Stomach (tissue), 9 donors: ENCODE measurements around the gene PEAK1. TPM values are rescaled to one million over a fixed set of nuclear protein-coding genes. Genes with fewer than 3 reads are reported as not detected.

Source experiments
- DNase-seq, 2 donors: peaks; one replicate each; pipeline versions ENCODE4 v3.0.0 to v3.0.0-alpha.2; 2013 to 2019
- H3K27ac ChIP-seq, 5 donors: fragments of 200-600 bp in 4 of 5; sonication (generic) in 4 of 5; one replicate each; pipeline ENCODE4 v1.5.1; 2013 to 2019; ENCODE audit warnings: mild to moderate bottlenecking in 1 of 5, moderate library complexity in 1 of 5
- H3K27me3 ChIP-seq, 3 donors: fragments of 200-600 bp; sonication (generic); one replicate each; pipeline ENCODE4 v1.5.1; 2017 to 2019; ENCODE audit warnings: mixed run types in 1 of 3
- H3K36me3 ChIP-seq, 4 donors: fragments of 200-600 bp; sonication (generic); 1 replicate in 3 of 4; 2 replicates in 1 of 4; pipeline ENCODE4 v1.5.1; 2016 to 2019
- H3K4me1 ChIP-seq, 4 donors: fragments of 200-600 bp; sonication (generic); one replicate each; pipeline ENCODE4 v1.5.1; 2016 to 2019
- H3K4me3 ChIP-seq, 4 donors: fragments of 200-600 bp; sonication (generic) in 3 of 4; one replicate each; pipeline ENCODE4 v1.5.1; 2016 to 2019; ENCODE audit warnings: mild to moderate bottlenecking in 1 of 4
- H3K9me3 ChIP-seq, 4 donors: fragments of 200-600 bp; sonication (generic); one replicate each; pipeline ENCODE4 v1.5.1; 2016 to 2019
- CTCF ChIP-seq, 7 experiments: fragments of 450-650 bp in 4 of 7; fragments of 200-600 bp in 3 of 7; sonication (generic) in 3 of 7; IDR thresholded peaks; one replicate each; pipeline ENCODE4 v1.5.1; 2016 to 2019; ENCODE audit warnings: antibody characterized with exemption in 7 of 7, control low read depth in 2 of 7, mild to moderate bottlenecking in 1 of 7
- EP300 ChIP-seq: sonication (generic); formaldehyde crosslinking; IDR thresholded peaks from one replicate; pipeline ENCODE4 v1.6.1; 2017; ENCODE audit warnings: antibody characterized with exemption
- POLR2A ChIP-seq, 4 donors: fragments of 450-650 bp; IDR thresholded peaks; one replicate each; pipeline ENCODE4 v1.6.1; 2016; ENCODE audit warnings: antibody characterized with exemption in 4 of 4, control low read depth in 2 of 4, mild to moderate bottlenecking in 1 of 4, moderate library complexity in 1 of 4
- POLR2AphosphoS5 ChIP-seq, 3 donors: sonication (generic); formaldehyde crosslinking; IDR thresholded peaks; one replicate each; pipeline ENCODE4 v1.6.1; 2016; ENCODE audit warnings: antibody characterized with exemption in 3 of 3
- WGBS, 5 donors: extraction: QIAGEN DNeasy Blood & Tissue Kit in 3 of 5; methylation state at CpG; one replicate each; pipeline versions ENCODE4 v1.1.5 to v1.1.7; 2013 to 2018; 5-methylcytosine and 5-hydroxymethylcytosine counted together
- intact Hi-C: fragments of 100-400 bp; cut with DNase I; formaldehyde crosslinking; loops from one replicate; pipeline ENCODE4 v1.15.1; 2023; ENCODE audit warnings: low total_unique reads
- polyA plus RNA-seq, 3 donors: library from polyadenylated mRNA; stranded (reverse); fragments of 200-250 nt; gene quantifications; one replicate each; pipeline ENCODE4 v1.2.3, GENCODE V29; 2013
- total RNA-seq, 5 donors: library from RNA; depleted of rRNA; stranded (reverse); fragments of >200 nt; gene quantifications; one replicate each; pipeline versions ENCODE4 v1.1.0 to v1.2.3, GENCODE V29; 2014 to 2016
- donor health status: healthy with polysubstance abuse.
- donor health status: Bipolar disorder and iron deficiency.
- donor health status: healthy.

Gene PEAK1
- total and polyA plus RNA-seq, 8 donors: 1.7 to 72.5 (median 19.4) TPM

GRCh38 chr15:77235566-77235965 is 184.3 kb downstream of the PEAK1 start:
- Histone ChIP-seq H3K27ac (no peak overlapping the region), H3K9me3 (no peaks in the 10 kb centered on the region), H3K4me3 (no peak overlapping the region), H3K4me1 (no peaks in the 10 kb centered on the region), H3K36me3 (peaks cover 0 to 19% (median 14%) of the 10 kb centered on the region in 4 donors), H3K27me3 (no peaks in the 10 kb centered on the region)
- intact Hi-C loops: no loop called here
- TF ChIP-seq POLR2AphosphoS5 (IDR thresholded peaks at IDR 0.05): no peak
- no peak for TF ChIP-seq CTCF (IDR thresholded peaks at IDR 0.05)
- WGBS, 5 donors: 96 to 100% (median 97%) methylated on average over 2 of the region's 2 CpGs
- DNase-seq: no peak

GRCh38 chr15:77228828-77229227 is 191.1 kb downstream of the PEAK1 start:
- intact Hi-C loops: no loop called here
- Histone ChIP-seq H3K9me3 (no peaks in the 10 kb centered on the region), H3K27me3 (no peaks in the 10 kb centered on the region), H3K27ac (no peak overlapping the region), H3K36me3 (no peaks in the 10 kb centered on the region), H3K4me3 (no peak overlapping the region), H3K4me1 (peaks cover 0 to 16% (median 8%) of the 10 kb centered on the region in 4 donors)
- DNase-seq: no peak
- TF ChIP-seq EP300: no peak
- TF ChIP-seq POLR2AphosphoS5 (IDR thresholded peaks at IDR 0.05): no peak
- TF ChIP-seq CTCF (IDR thresholded peaks at IDR 0.05): no peak
- TF ChIP-seq POLR2A (IDR thresholded peaks at IDR 0.05): no peak

GRCh38 chr15:77226652-77227051 is 193.3 kb downstream of the PEAK1 start:
- Histone ChIP-seq H3K27ac (no peak overlapping the region), H3K27me3 (no peaks in the 10 kb centered on the region), H3K4me3 (no peak overlapping the region), H3K4me1 (peaks cover 0 to 16% (median 8%) of the 10 kb centered on the region in 4 donors), H3K36me3 (no peaks in the 10 kb centered on the region), H3K9me3 (no peaks in the 10 kb centered on the region)
- intact Hi-C loops: no loop called here
- WGBS, 5 donors: 39 to 54% (median 43%) methylated on average over 2 of the region's 2 CpGs
- TF ChIP-seq POLR2A (IDR thresholded peaks at IDR 0.05) (no peak), CTCF (IDR thresholded peaks at IDR 0.05) (no peak), POLR2AphosphoS5 (IDR thresholded peaks at IDR 0.05) (no peak), EP300 (no peak)
- DNase-seq: no peak

GRCh38 chr15:77225646-77226045 is 194.3 kb downstream of the PEAK1 start:
- DNase-seq: no peak
- intact Hi-C loops: no loop called here

More at GRCh38 chr15:77225646-77226045, 194.3 kb downstream of the PEAK1 start:
- peaks cover 0 to 16% (median 8%) of the 10 kb centered on the region in 4 donors for H3K4me1 ChIP-seq
- no peaks in the 10 kb centered on the region for H3K9me3 ChIP-seq
- no peak overlapping the region for H3K4me3 ChIP-seq
- no peaks in the 10 kb centered on the region for H3K36me3 ChIP-seq
- H3K27me3 ChIP-seq: no peaks in the 10 kb centered on the region
- WGBS, 5 donors: 72 to 86% (median 81%) methylated on average over 4 of the region's 4 CpGs
- TF ChIP-seq EP300 (no peak), POLR2A (IDR thresholded peaks at IDR 0.05) (no peak), CTCF (IDR thresholded peaks at IDR 0.05) (no peak), POLR2AphosphoS5 (IDR thresholded peaks at IDR 0.05) (no peak)
- H3K27ac ChIP-seq: no peak overlapping the region
